ENCODE measurements around the gene SLC16A12. TPM values are rescaled to one million over a fixed set of nuclear protein-coding genes. Genes with fewer than 3 reads are reported as not detected.

The SLC16A12 gene
- total RNA-seq, 1 experiment from 2014 or later = 0.77 TPM

GRCh38 chr10:89504691-89505090, 30.7 kb downstream of the SLC16A12 start:
- H3K9me3 ChIP-seq (ENCODE audit: control insufficient read depth, low read depth, low read length) = no peaks in the 10 kb centered on the region
- no peak overlapping the region for H2BK5ac ChIP-seq (ENCODE audit: insufficient read length, low read length)
- H2BK120ac ChIP-seq (ENCODE audit: low read depth, low read length, poor library complexity, severe bottlenecking) = no peak overlapping the region
- no peak for TF ChIP-seq CTCF (conservative IDR thresholded peaks at IDR 0.05)
- peaks cover 2 to 4% of the 10 kb centered on the region in 2 experiments; a peak in 3 of 5 replicates for H3K9me3 Mint-ChIP-seq
- WGBS (ENCODE audit: extremely low coverage, insufficient read length, low lambda C conversion rate) = no CpG with 5 or more reads among the region's 2 CpGs
- H3K27me3 ChIP-seq (ENCODE audit: insufficient read depth, low read length) = no peaks in the 10 kb centered on the region
- 0 out of 4 replicates have a peak, but pooled peaks cover 0 to 2% of the 10 kb centered on the region in 2 experiments for H3K4me1 Mint-ChIP-seq
- no peak overlapping the region for H2BK12ac ChIP-seq (ENCODE audit: insufficient read length, low read depth, low read length)
- H4K91ac ChIP-seq (ENCODE audit: insufficient read length, low read depth, low read length) = no peak overlapping the region
- H2AFZ ChIP-seq (ENCODE audit: low read length) = no peak overlapping the region
- no peak overlapping the region for H3K14ac ChIP-seq (ENCODE audit: insufficient read depth, low read length)
- no peak overlapping the region for H3K4ac ChIP-seq (ENCODE audit: low read depth, low read length)
- H3K36me3 Mint-ChIP-seq (ENCODE audit: insufficient read depth in 1 of 3, low read depth in 3 of 3) = peaks cover 0 to 7% (median 0%) of the 10 kb centered on the region in 3 experiments; a peak in 3 of 7 replicates
- H3K4me2 ChIP-seq (ENCODE audit: insufficient read depth, insufficient read length, low read length) = no peak overlapping the region
- no peaks in the 10 kb centered on the region for H3K79me1 ChIP-seq (ENCODE audit: insufficient read depth, low read depth, low read length, poor library complexity, severe bottlenecking)
- no peak overlapping the region for H3K56ac ChIP-seq (ENCODE audit: insufficient read length, low read depth, low read length)
- peaks cover 2% of the 10 kb centered on the region for H3K27me3 Mint-ChIP-seq (ENCODE audit: low read depth)
- H4K20me1 ChIP-seq (ENCODE audit: control insufficient read depth, insufficient read depth, insufficient read length) = no peaks in the 10 kb centered on the region
- no peak overlapping the region for H4K5ac ChIP-seq (ENCODE audit: insufficient read length, low read depth, low read length)
- H4K8ac ChIP-seq (replicated peaks; ENCODE audit: insufficient read length, low read depth, low read length) = no peak overlapping the region
- no peak overlapping the region for H3K9ac ChIP-seq (ENCODE audit: extremely low read depth, insufficient read length, low read length)
- no peaks in the 10 kb centered on the region for H3K23me2 ChIP-seq (ENCODE audit: insufficient read length, low read depth, low read length, poor library complexity, severe bottlenecking)
- H3K79me2 ChIP-seq (ENCODE audit: insufficient read depth, low read length) = no peaks in the 10 kb centered on the region
- no peak overlapping the region for H3K27ac ChIP-seq (ENCODE audit: insufficient read length, low read depth, low read length)
- H3K4me1 ChIP-seq (ENCODE audit: insufficient read depth, low read length) = no peaks in the 10 kb centered on the region
- no peak for DNase-seq
- no peak overlapping the region for H2BK15ac ChIP-seq (ENCODE audit: low read depth, low read length)
- H3K23ac ChIP-seq (ENCODE audit: insufficient read length, low read depth, low read length) = no peak overlapping the region
- no peak overlapping the region for H2BK20ac ChIP-seq (ENCODE audit: low read depth, low read length, poor library complexity, severe bottlenecking)
- no peak overlapping the region for H3K27ac Mint-ChIP-seq
- no peak overlapping the region for H3K4me3 Mint-ChIP-seq
- H3T11ph ChIP-seq (ENCODE audit: low read length) = no peak overlapping the region
- no peak overlapping the region for H3K18ac ChIP-seq (ENCODE audit: insufficient read length, low read depth, low read length)
- no peak overlapping the region for H2AK5ac ChIP-seq (ENCODE audit: insufficient read length, low read length)

Data from H9 (cell line).